22Rv1 (cell line): ENCODE data around the gene HOXA9.
A peak's percentile ranks its signal among the peaks of the same experiment; 100 is the strongest.

Source experiments
- CTCF ChIP-seq: fragments of 450-650 bp; IDR thresholded peaks from 2 replicates; pipeline ENCODE4 v1.5.1; 2017; ENCODE audit warnings: mild to moderate bottlenecking
- ZFX ChIP-seq: fragments of 450-650 bp; IDR thresholded peaks from 2 replicates; pipeline ENCODE4 v1.6.1; 2017; ENCODE audit warnings: antibody characterized with exemption, borderline replicate concordance

GRCh38 chr7:27150568-27151340 is 14.6 kb downstream of the HOXA9 start:
- TF ChIP-seq CTCF = peak; percentile 100
- no peak for TF ChIP-seq ZFX
